H1 (cell line): ENCODE data around the gene SLC43A1. TPM values are rescaled to one million over a fixed set of nuclear protein-coding genes. Genes with fewer than 3 reads are reported as not detected.

Source experiments
- ATF3 ChIP-seq: IDR thresholded peaks from 2 replicates; pipeline ENCODE4 v1.6.1; 2011; ENCODE audit warnings: low read depth, mild to moderate bottlenecking, low read length; ENCODE audit not compliant: insufficient read depth
- CBX5 ChIP-seq: fragments of 300-800, 300-1000 bp; sonication (generic); IDR thresholded peaks from 2 replicates; pipeline ENCODE4 v1.7.1; 2016; ENCODE audit warnings: antibody characterized with exemption, low read length, low read depth
- CBX8 ChIP-seq: fragments of 300-800, 300-1000 bp; sonication (generic); IDR thresholded peaks from 2 replicates; pipeline ENCODE4 v1.7.1; 2016; ENCODE audit warnings: low read depth, low read length, borderline replicate concordance
- CHD1 ChIP-seq: IDR thresholded peaks from 2 replicates; pipeline ENCODE4 v1.6.1; 2012; ENCODE audit warnings: low read depth, low read length, improper control_type of control experiment
- CTBP2 ChIP-seq: IDR thresholded peaks from 2 replicates; pipeline ENCODE4 v1.7.0; 2011; ENCODE audit warnings: borderline replicate concordance, mild to moderate bottlenecking, moderate library complexity, mixed read lengths, low read length; ENCODE audit not compliant: insufficient read depth, insufficient read length
- RFX5 ChIP-seq: IDR thresholded peaks from 2 replicates; pipeline ENCODE4 v1.6.1; 2011; ENCODE audit warnings: low read depth, low read length, improper control_type of control experiment, borderline replicate concordance
- SRF ChIP-seq: IDR thresholded peaks from 2 replicates; pipeline ENCODE4 v1.6.1; 2011; ENCODE audit warnings: mild to moderate bottlenecking, low read depth, low read length, moderate library complexity
- TAF7 ChIP-seq: optimal IDR thresholded peaks from 2 replicates; pipeline ENCODE3; 2011; ENCODE audit warnings: low read depth, mild to moderate bottlenecking, inconsistent platforms, low read length, moderate library complexity, borderline replicate concordance
- YY1 ChIP-seq: IDR thresholded peaks from 2 replicates; pipeline ENCODE4 v1.6.1; 2011; ENCODE audit warnings: low read depth, mild to moderate bottlenecking, low read length
- polyA plus RNA-seq, 7 experiments: library from polyadenylated mRNA; depleted of rRNA in 3 of 7; stranded (reverse) in 5 of 7; unstranded in 2 of 7; fragments of >200 nt in 5 of 7; fragments of 200-250 nt in 2 of 7; gene quantifications; 1 replicate in 5 of 7; 2 replicates in 1 of 7; 4 replicates in 1 of 7; pipeline versions ENCODE4 v1.2.1 to v1.2.3, GENCODE V29; 2011 to 2013; ENCODE audit warnings: missing spikeins in 2 of 7, mixed read lengths in 2 of 7
- total RNA-seq: library from RNA; stranded (reverse); fragmentation: NEBNext Ultra II Directional; extraction: Animal tissue kit (Norgen Biotek cat#: 25700); gene quantifications from 2 replicates; pipeline ENCODE4 v1.2.1, GENCODE V29; 2021
- TF ChIP-seq, protein P1 (sequence below): IDR thresholded peaks from 2 replicates; pipeline ENCODE4 v1.6.1; 2011; ENCODE audit warnings: low read length, improper control_type of control experiment

SLC43A1 gene
- total and polyA plus RNA-seq, 2 of the 8 experiments (the other 6 are each of a cell fraction or from before 2014, with no cell fraction given): 34.5 to 58.0 TPM

DNA sequence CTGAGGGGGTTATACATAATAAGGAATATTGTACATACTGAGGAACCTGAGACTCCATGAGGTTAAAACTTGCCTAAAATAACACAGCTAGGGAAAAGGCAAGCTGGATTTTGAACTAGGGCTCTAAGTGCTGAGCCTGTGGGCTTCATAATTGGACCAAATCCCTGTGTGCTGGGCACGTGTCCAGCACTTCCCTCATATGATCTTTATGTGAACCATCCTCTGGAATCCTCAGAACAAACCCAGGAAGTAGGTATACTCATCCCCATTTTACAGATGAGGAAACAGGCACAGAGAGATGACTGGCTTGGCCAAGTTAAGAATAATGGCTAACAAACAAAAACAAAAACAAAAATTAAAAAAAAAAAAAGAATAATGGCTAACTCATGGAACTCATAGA, 40.3 kb downstream of the SLC43A1 start (continued):
- no peak for TF ChIP-seq CBX5
- TF ChIP-seq TAF7: no peak
- no peak for TF ChIP-seq SRF
- no peak for TF ChIP-seq CTBP2
- TF ChIP-seq CBX8: no peak
- TF ChIP-seq CHD1: no peak
- TF ChIP-seq RFX5: no peak
- TF ChIP-seq ATF3: no peak
- no peak for TF ChIP-seq YY1
- TF ChIP-seq, protein P1, sequence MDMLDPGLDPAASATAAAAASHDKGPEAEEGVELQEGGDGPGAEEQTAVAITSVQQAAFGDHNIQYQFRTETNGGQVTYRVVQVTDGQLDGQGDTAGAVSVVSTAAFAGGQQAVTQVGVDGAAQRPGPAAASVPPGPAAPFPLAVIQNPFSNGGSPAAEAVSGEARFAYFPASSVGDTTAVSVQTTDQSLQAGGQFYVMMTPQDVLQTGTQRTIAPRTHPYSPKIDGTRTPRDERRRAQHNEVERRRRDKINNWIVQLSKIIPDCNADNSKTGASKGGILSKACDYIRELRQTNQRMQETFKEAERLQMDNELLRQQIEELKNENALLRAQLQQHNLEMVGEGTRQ: no peak
- TF ChIP-seq, all 59 proteins: peak for 0
